ENCODE measurements around the gene TRAF5.
"Not testable (repeated sequence)": the region's sequence is repeated elsewhere in the genome, so short reads cannot be mapped to it uniquely, and the experiment has no call there.

GRCh38 chr1:211398266-211398930, 71.8 kb downstream of the TRAF5 start:
- TF ChIP-seq CTCF (IDR thresholded peaks at IDR 0.05); SMC3 (IDR thresholded peaks at IDR 0.05); BHLHE40 (IDR thresholded peaks at IDR 0.05; ENCODE audit: low read depth, low read length); EP300 (IDR thresholded peaks at IDR 0.05); MYC (IDR thresholded peaks at IDR 0.05; ENCODE audit: borderline replicate concordance, low read length); POLR2A (IDR thresholded peaks at IDR 0.05; ENCODE audit: low read length); RNF2 (IDR thresholded peaks at IDR 0.05; ENCODE audit: borderline replicate concordance, low read depth); HMGXB4 (CRISPR knock-in tag; IDR thresholded peaks at IDR 0.05; ENCODE audit: borderline replicate concordance); KDM5A (IDR thresholded peaks at IDR 0.05); REST (IDR thresholded peaks at IDR 0.05); JUNB (IDR thresholded peaks at IDR 0.05): not testable (repeated sequence)
